HFF-Myc (cell line): ENCODE results near the gene LRCH1.

ENCODE experiments used
- DNase-seq: peaks from one replicate; pipeline ENCODE4 v3.0.0-alpha.2; 2011; ENCODE audit warnings: low read depth; ENCODE audit errors: extremely low read depth
- H3K4me3 ChIP-seq: replicated peaks from 2 replicates; pipeline ENCODE4 v1.5.1; 2011; ENCODE audit warnings: low read depth, mild to moderate bottlenecking, control low read depth, low read length
- TF ChIP-seq, protein P1 (sequence below): IDR thresholded peaks from 2 replicates; pipeline ENCODE4 v1.5.1; 2012; ENCODE audit warnings: mild to moderate bottlenecking, low read depth, low read length, control low read depth; ENCODE audit errors: missing control alignments

The LRCH1 gene

DNA sequence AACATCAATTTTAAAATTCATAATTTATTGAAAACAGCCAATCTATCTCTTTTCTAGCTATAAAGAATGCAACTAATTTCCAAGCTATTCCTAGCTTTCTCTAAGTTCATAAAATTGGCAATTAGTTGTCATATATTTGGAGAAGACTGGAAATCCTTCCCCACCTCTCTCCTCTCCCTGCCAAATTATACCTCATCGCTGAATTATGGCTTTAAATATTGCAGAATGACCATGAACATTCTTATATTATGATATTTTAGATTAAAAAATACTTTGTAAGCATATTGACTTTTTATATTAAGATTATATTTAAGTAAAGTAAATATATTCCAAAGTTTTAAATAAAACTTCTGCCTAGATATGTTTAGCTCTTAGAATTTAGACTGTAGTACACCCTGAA is 185.8 kb downstream of the LRCH1 start:
- no peak for DNase-seq
- H3K4me3 ChIP-seq = no peak overlapping the region
- TF ChIP-seq, protein P1, sequence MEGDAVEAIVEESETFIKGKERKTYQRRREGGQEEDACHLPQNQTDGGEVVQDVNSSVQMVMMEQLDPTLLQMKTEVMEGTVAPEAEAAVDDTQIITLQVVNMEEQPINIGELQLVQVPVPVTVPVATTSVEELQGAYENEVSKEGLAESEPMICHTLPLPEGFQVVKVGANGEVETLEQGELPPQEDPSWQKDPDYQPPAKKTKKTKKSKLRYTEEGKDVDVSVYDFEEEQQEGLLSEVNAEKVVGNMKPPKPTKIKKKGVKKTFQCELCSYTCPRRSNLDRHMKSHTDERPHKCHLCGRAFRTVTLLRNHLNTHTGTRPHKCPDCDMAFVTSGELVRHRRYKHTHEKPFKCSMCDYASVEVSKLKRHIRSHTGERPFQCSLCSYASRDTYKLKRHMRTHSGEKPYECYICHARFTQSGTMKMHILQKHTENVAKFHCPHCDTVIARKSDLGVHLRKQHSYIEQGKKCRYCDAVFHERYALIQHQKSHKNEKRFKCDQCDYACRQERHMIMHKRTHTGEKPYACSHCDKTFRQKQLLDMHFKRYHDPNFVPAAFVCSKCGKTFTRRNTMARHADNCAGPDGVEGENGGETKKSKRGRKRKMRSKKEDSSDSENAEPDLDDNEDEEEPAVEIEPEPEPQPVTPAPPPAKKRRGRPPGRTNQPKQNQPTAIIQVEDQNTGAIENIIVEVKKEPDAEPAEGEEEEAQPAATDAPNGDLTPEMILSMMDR = no peak

DNA sequence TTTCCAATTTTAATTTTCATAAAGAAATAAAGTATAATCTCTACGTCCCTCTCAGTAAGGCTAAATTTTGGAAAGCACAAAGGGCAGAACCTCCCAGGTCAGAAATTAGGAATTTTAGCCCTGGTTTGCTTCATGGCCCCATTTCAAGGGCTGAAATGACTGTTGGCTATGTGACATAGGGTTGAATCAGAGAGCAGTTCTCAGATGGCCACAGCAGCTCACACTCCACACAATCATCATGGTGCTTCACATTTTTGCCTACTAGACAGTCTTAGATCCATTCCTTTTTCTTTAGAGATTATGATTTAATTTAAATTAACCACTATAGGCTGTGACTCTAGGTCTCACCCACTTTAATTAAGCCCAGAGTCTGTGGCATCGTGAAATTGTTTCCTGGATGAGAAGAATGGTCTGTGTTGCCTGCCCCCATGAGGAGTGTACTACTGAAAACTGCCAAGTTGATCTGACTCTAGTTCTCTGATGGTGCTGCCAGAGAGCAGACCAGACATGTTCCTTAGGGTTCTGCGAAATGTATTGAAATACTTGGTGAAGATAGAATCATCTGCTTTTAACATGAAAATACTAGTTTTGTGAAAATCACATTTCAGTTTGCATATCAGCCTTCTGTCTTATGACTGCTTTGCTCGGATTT is 186.6 kb downstream of the LRCH1 start:
- TF ChIP-seq, protein P1 = no peak
- no peak for DNase-seq
- no peak overlapping the region for H3K4me3 ChIP-seq

DNA sequence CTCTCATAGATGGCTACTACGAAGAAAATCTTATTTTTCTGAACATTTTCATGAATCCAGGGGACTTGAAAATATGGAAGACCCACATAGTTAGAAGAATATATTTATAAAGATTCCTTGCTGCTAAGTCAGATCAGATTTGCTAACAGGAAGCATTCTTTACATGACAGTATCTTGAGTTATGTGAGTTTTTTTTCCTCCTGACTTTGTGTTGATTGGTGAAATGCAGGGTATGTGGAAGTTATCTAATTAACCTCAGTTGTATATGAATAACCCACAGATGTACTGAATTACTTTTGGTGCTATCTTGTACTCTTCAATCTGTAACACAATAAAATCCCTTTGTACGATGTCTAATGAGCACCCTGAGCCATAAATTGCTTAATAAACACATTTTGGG is 190.2 kb downstream of the LRCH1 start:
- no peak overlapping the region for H3K4me3 ChIP-seq
- no peak for DNase-seq
- TF ChIP-seq, protein P1 = no peak

DNA sequence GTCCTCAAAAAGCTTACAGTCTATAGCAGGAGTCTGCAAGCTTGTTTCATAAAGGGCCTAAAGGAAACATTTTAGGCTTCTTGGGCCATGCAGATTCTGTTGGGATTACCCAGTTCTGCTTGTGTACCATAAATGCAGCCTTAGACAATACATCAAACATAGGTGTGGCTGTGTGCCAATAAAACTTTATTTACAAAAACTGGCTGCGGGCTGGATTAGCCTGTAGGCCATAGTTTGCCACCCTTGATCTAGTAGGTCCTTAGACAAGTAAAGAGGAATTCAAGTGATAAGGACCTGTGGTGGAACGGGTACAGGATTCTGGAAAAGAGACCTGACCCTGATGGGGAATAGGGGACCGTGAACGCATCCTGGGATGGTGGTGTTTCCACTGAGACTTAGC is 192.1 kb downstream of the LRCH1 start:
- DNase-seq = no peak
- no peak overlapping the region for H3K4me3 ChIP-seq
- TF ChIP-seq, protein P1 = no peak

DNA sequence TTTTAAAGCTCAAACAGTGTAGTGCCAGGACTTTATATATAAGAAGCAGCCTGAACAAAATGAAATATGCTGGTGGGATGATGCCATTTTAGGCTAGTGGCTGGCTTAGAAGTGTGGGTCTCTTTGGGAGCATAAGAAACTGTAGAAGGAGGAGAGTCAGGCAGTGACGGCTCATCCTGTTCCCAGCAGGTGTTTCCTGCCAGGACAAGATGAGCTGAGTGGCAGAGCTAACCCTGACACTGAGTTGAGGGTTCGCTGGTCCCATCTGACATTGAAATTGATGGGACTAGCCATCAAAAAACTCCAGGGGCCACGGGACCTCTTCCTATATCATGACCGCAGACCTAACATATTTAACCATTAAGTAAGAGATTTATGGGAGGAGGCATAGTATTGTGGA is 192.7 kb downstream of the LRCH1 start:
- no peak for DNase-seq
- no peak overlapping the region for H3K4me3 ChIP-seq
- TF ChIP-seq, protein P1 = no peak

DNA sequence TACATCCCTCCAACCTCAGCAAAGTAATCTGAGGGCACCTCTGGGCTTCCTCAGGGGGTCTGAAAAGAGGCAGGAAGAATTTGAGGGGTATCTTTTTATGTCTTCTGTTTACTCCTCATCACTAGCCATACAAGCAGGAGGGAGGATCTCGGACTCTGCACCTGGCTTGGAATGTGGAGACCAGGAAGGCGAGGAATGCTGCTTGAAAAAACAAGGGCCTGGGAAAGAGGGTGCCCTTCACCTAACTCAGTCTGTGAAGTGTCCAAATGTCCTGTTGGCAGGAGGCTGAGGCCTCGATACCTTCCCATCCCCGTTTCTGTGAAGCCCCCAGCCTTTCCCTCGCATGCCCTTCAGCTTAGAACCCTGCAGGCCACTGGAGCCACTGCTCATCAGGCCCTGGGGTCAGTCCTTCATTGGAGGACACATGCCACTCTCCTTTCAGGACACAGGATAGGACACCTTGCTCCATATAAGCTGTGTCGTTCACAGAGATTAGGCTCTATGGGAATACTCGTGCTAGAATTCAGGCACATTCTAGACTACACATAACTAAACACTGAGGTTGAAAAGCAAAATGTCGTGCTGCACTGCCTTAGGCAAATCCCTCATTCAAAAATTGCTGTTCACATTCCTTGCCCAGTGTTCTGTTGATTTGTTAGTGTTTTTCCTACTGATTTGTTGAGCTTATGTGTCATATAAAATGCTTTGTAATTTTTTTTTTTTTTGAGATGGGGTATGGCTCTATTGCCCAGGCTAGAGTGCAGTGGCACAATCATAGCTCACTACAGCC is 194.3 kb downstream of the LRCH1 start:
- TF ChIP-seq, protein P1 = no peak
- H3K4me3 ChIP-seq = no peak overlapping the region
- DNase-seq = no peak

DNA sequence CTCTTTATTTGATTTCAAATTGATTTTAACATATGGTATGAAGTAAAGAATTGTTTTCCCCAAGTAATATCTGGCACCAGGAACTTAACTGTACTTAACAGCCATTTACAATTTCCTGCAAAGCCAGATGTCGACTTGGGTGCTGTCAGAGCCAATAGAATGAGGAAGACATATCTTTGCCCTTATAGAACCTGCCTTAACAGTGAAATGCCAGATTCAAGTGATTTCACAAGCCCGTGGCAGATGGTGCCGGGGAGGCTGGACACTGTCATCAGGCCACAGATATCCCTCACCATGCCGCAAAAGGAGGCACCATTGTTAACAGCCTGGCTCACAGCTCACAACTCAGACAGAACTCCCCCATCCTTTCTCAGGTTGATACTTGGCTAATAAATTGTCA is 195.3 kb downstream of the LRCH1 start:
- no peak overlapping the region for H3K4me3 ChIP-seq
- no peak for DNase-seq
- TF ChIP-seq, protein P1 = no peak
